SU-DHL-6 (cell line): Measurements from ENCODE around the gene NACC1.

Source experiments
- H2AFZ ChIP-seq: fragments of 200-600 bp; sonication (generic); 2 replicates; pipeline ENCODE4 v1.6.1; 2014; ENCODE audit warnings: low read depth, mild to moderate bottlenecking, moderate library complexity, mixed read lengths, antibody characterized with exemption, low read length; ENCODE audit not compliant: severe bottlenecking
- H3F3A ChIP-seq: fragments of 200-600 bp; shearing (Covaris generic); 2 replicates; pipeline ENCODE4 v1.6.0; 2016; ENCODE audit warnings: antibody characterized with exemption, mild to moderate bottlenecking; ENCODE audit not compliant: insufficient read depth
- H3K27ac ChIP-seq: fragments of 200-600 bp; sonication (generic); 2 replicates; pipeline ENCODE4 v1.5.1; 2016; ENCODE audit warnings: low read depth, mild to moderate bottlenecking, low read length, moderate library complexity, mixed read lengths
- H3K27me3 ChIP-seq: fragments of 200-600 bp; sonication (generic), shearing (Covaris generic); 2 replicates; pipeline ENCODE4 v1.6.0; 2014; ENCODE audit warnings: mild to moderate bottlenecking, low read length
- H3K36me3 ChIP-seq: fragments of 200-600 bp; sonication (generic); 2 replicates; pipeline ENCODE4 v1.6.1; 2014; ENCODE audit warnings: mild to moderate bottlenecking, low read length, mixed read lengths
- H3K4me2 ChIP-seq: fragments of 300-600, 200-600 bp; shearing (Covaris generic), sonication (generic); 2 replicates; pipeline ENCODE4 v1.6.0; 2014; ENCODE audit warnings: low read length, low read depth, mild to moderate bottlenecking; ENCODE audit not compliant: poor library complexity, severe bottlenecking
- H3K4me3 ChIP-seq: fragments of 200-600 bp; sonication (generic); 2 replicates; pipeline ENCODE4 v1.5.1; 2014; ENCODE audit warnings: antibody characterized with exemption, low read length, mild to moderate bottlenecking, mixed read lengths; ENCODE audit not compliant: insufficient read depth, poor library complexity, severe bottlenecking
- H3K79me2 ChIP-seq: fragments of 200-600 bp; sonication (generic); 2 replicates; pipeline ENCODE4 v1.6.1; 2014; ENCODE audit warnings: mild to moderate bottlenecking, low read length, moderate library complexity; ENCODE audit not compliant: insufficient read depth
- H3K9ac ChIP-seq: fragments of 200-600 bp; sonication (generic); 2 replicates; pipeline ENCODE4 v1.7.0; 2014; ENCODE audit warnings: mild to moderate bottlenecking, low read length
- H3K9me2 ChIP-seq: fragments of 200-600 bp; sonication (generic); replicated peaks from 2 replicates; pipeline ENCODE4 v1.6.1; 2014; ENCODE audit warnings: low read length; ENCODE audit not compliant: insufficient read depth
- H3K9me3 ChIP-seq: fragments of 200-600 bp; sonication (generic); 2 replicates; pipeline ENCODE4 v1.6.1; 2014; ENCODE audit warnings: low read length, mixed read lengths; ENCODE audit not compliant: insufficient read depth
- H4K20me1 ChIP-seq: fragments of 200-600 bp; sonication (generic); 2 replicates; pipeline ENCODE4 v1.6.1; 2014; ENCODE audit warnings: low read depth, mild to moderate bottlenecking, antibody characterized with exemption, low read length, moderate library complexity, mixed read lengths
- CTCF ChIP-seq: fragments of 200-600 bp; sonication (generic); IDR thresholded peaks from one replicate; pipeline ENCODE4 v1.5.1; 2017; ENCODE audit warnings: antibody characterized with exemption, mild to moderate bottlenecking, low read length, moderate library complexity; ENCODE audit not compliant: insufficient read depth, poor library complexity, severe bottlenecking
- EZH2phosphoT487 ChIP-seq: fragments of 200-600 bp; sonication (generic), shearing (Covaris generic); conservative IDR thresholded peaks from 2 replicates; pipeline ENCODE4 v1.6.1; 2018; ENCODE audit warnings: mild to moderate bottlenecking, antibody characterized with exemption, low read length, moderate library complexity, mixed read lengths

The NACC1 gene

GRCh38 chr19:13090511-13091231 is 27.4 kb upstream of the NACC1 start:
- no peaks in the 10 kb centered on the region for H3F3A ChIP-seq
- H3K9ac ChIP-seq: no peak overlapping the region
- no peaks in the 10 kb centered on the region for H3K9me2 ChIP-seq
- H3K27ac ChIP-seq: no peak overlapping the region
- no peaks in the 10 kb centered on the region for H3K9me3 ChIP-seq
- H3K4me3 ChIP-seq: no peak overlapping the region
- H4K20me1 ChIP-seq: no peaks in the 10 kb centered on the region
- H2AFZ ChIP-seq: no peak overlapping the region
- TF ChIP-seq CTCF (no peak), EZH2phosphoT487 (no peak)
- no peaks in the 10 kb centered on the region for H3K79me2 ChIP-seq
- H3K36me3 ChIP-seq: no peaks in the 10 kb centered on the region
- H3K4me2 ChIP-seq: no peak overlapping the region
- no peaks in the 10 kb centered on the region for H3K27me3 ChIP-seq

GRCh38 chr19:13091400-13092157 is 26.5 kb upstream of the NACC1 start:
- no peak overlapping the region for H3K4me2 ChIP-seq
- H4K20me1 ChIP-seq: no peaks in the 10 kb centered on the region
- no peak for TF ChIP-seq CTCF
- TF ChIP-seq EZH2phosphoT487: no peak
- no peaks in the 10 kb centered on the region for H3K79me2 ChIP-seq
- no peaks in the 10 kb centered on the region for H3F3A ChIP-seq
- no peak overlapping the region for H2AFZ ChIP-seq
- no peak overlapping the region for H3K4me3 ChIP-seq
- no peaks in the 10 kb centered on the region for H3K36me3 ChIP-seq
- H3K27me3 ChIP-seq: no peaks in the 10 kb centered on the region
- H3K9ac ChIP-seq: no peak overlapping the region
- H3K9me3 ChIP-seq: no peaks in the 10 kb centered on the region
- H3K27ac ChIP-seq: no peak overlapping the region
- no peaks in the 10 kb centered on the region for H3K9me2 ChIP-seq

GRCh38 chr19:13092158-13092543 is 25.9 kb upstream of the NACC1 start:
- no peak overlapping the region for H3K27ac ChIP-seq

More at GRCh38 chr19:13092158-13092543, 25.9 kb upstream of the NACC1 start:
- Histone ChIP-seq H3F3A (peaks cover 4% of the 10 kb centered on the region), H3K9ac (no peak overlapping the region), H4K20me1 (no peaks in the 10 kb centered on the region), H3K4me3 (no peak overlapping the region), H3K79me2 (no peaks in the 10 kb centered on the region), H2AFZ (no peak overlapping the region), H3K4me2 (no peak overlapping the region), H3K9me3 (no peaks in the 10 kb centered on the region), H3K27me3 (no peaks in the 10 kb centered on the region), H3K9me2 (no peaks in the 10 kb centered on the region), H3K36me3 (no peaks in the 10 kb centered on the region)
- TF ChIP-seq EZH2phosphoT487 (no peak), CTCF (no peak)
